ENCODE measurements around the gene TTLL7. TPM values are rescaled to one million over a fixed set of nuclear protein-coding genes. Genes with fewer than 3 reads are reported as not detected.

Gene TTLL7
- total RNA-seq, 1 experiment from 2014 or later = 18.7 TPM

Other genes starting within 250 kb of the TTLL7 start
- gene PRKACB, start 145.1 kb upstream of the TTLL7 start, total RNA-seq (2014; rRNA removed; shearing (Covaris generic)) = 29.1 and 33.3 TPM in 2 replicates